Left forelimb (tissue), 1 donor: ENCODE data around the gene HIC1.

Source experiments
- DNase-seq: peaks from one replicate; pipeline ENCODE4 v3.0.0-alpha.2; 2018; ENCODE audit warnings: low spot score

The HIC1 gene

DNA sequence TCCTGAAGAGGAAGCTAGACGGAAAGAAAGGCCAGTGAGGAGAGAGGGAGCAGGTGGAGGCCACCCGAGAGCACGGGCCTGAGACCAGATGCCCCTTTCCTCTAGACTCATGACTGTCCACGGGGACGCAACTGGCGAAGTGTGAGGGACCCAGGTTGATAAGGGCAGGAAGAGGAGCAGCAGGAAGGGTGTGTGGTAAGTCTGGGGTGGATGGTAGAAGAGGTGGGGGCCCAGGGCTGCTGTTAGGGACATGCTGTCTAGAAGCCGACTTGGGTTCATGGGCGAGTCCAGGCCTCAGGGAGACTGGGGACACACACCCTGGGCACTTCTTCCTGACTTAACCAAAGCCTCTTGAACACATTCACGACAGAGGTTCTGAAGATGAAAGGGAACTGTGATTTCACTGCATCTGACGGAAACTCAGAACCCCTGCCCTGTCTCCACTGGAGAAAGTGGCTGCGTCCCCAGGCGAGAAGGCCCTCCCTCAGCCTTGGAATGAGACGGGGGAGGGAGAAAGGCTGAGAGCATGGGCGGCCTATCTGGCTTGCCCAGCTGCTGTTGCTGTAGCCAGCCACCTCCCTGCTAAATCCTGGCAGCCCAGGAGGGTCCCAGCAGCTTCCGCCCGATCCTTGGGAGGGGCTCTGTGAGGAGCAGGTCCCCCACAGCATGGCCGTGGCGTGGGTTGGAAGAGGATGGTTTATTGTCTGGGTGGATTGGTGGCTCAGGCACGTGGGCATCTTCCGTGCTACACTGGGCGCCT, 6.0 kb downstream of the HIC1 start:
- no peak for DNase-seq

DNA sequence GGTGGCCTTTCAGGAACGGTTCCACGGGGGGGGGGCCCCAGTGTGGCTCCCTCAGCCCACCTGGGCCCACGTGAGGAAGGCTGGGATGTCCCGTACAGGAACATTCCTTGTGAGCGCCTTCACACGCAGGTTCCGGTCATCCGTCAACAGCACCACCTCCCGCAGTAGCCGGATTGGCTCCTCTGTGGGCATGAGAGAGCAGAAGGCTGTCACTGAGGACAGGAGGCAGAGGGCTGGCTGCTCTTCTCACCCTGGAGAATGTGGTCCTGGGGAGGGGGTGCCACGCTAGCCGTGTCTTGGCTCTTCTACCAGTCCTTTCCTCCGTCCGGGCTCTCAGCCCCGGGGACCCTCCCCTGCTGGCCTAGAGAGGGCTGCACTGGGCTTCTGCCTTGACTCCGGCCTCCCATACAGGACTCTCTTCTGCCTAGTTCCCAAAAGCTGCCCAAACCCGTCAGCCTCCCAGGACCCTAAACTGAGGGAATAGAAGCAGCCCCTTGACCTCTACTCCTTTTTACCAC, 6.6 kb downstream of the HIC1 start:
- DNase-seq, result no peak

GRCh38 chr17:2062571-2063183, 7.8 kb downstream of the HIC1 start:
- no peak for DNase-seq

GRCh38 chr17:2063261-2064146, 8.6 kb downstream of the HIC1 start:
- DNase-seq, result no peak

GRCh38 chr17:2064147-2064489, 9.2 kb downstream of the HIC1 start:
- no peak for DNase-seq

- no peak for DNase-seq
These were observed 9.6 kb downstream of the HIC1 start for GRCh38 chr17:2064520-2064971.

GRCh38 chr17:2064980-2065785, 10.3 kb downstream of the HIC1 start:
- no peak for DNase-seq

GRCh38 chr17:2065949-2066400, 11.1 kb downstream of the HIC1 start:
- no peak for DNase-seq

DNA sequence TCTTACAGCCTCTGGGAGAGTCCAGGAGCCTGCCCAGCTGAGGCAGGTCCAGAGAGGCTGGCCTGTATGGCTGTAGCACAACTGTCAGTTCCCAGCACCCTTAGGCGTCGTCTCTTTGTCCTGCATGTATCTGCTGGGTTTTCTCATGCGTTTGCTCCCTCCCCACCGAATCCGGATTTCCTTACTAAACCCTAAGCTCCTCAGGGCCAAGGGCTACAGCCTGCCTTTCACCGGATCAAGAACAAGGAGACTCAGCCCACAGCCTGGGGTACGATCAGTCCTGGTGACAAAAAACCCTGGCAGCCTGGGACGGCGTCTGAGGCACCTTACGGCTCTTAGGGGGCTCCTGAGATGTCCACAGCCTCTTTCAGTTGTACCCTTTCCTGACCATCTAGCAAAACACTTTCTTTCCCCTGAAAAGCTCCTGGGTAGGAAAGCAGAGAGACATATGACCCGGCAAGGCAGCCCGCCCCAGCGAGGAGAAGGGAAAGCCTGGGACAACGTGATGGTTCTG, 12.2 kb downstream of the HIC1 start:
- DNase-seq, result no peak

- no peak for DNase-seq
These were observed 12.7 kb downstream of the HIC1 start for GRCh38 chr17:2067608-2068024.

GRCh38 chr17:2068031-2068518, 13.2 kb downstream of the HIC1 start:
- peak; percentile 55 for DNase-seq

GRCh38 chr17:2068519-2069051, 13.7 kb downstream of the HIC1 start:
- peak; percentile 52 for DNase-seq

GRCh38 chr17:2070241-2071023, 15.5 kb downstream of the HIC1 start:
- peak; percentile 62 for DNase-seq

- DNase-seq, result no peak
These were observed 16.1 kb downstream of the HIC1 start for GRCh38 chr17:2071024-2071385.

GRCh38 chr17:2071455-2072281, 16.8 kb downstream of the HIC1 start:
- DNase-seq, result peak; percentile 68

- no peak for DNase-seq
These were observed 20.0 kb downstream of the HIC1 start for GRCh38 chr17:2074919-2075318.

DNA sequence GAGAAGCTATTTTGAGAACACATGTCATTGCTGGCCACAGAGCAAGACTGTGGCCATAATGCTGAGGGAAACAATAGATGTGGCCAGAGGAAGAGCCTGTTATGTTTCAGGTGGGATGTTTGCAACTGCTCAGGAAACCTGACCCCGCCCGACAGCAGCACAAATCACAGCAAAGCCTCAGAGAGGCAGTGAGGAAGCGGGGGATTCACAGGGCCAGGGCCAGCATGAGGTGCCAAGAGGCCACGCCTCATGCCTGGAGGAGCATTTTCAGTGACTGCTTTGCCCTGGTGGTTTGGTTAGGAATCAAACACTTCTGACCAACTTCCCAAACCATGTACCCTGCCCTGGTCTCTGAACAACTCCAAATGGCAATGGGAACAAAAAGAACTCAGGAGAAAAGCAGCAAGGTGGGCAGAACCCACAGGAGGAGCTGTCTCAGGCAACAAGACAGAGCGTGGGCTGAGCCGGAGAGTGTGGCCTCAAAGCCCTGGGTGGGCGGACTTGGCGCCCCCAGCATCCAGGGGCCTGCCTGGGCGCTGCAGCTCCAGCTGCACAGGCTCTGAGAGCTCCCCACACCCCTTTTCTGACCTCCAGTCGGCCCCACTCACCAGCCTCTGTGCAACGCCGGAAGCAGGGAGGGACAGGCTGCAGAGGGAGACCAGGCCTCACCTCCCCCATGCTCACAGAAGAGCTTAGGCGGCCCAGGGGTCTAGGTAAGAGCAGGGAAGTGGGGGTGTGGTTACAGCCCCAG, 20.6 kb downstream of the HIC1 start:
- peak; percentile 87 for DNase-seq
